HS-5 (cell line): ENCODE results near the gene FBRS.
"Not testable (repeated sequence)": the region's sequence is repeated elsewhere in the genome, so short reads cannot be mapped to it uniquely, and the experiment has no call there.

Experiments used
- DNase-seq: peaks from one replicate; pipeline ENCODE4 v3.0.0-alpha.2; 2012; ENCODE audit warnings: low read depth

The FBRS gene

GRCh38 chr16:30698816-30699614 is 40.8 kb downstream of the FBRS start, which contains the start of gene SRCAP:
Gene SRCAP (plus strand): TSS chr16:30699171. CDS start chr16:30700825, 1,654 bp downstream.
- DNase-seq, result peak; percentile 73

GRCh38 chr16:30699615-30700099 is 41.4 kb downstream of the FBRS start:
- DNase-seq, result no peak

GRCh38 chr16:30700491-30700890 is 42.3 kb downstream of the FBRS start:
- no peak for DNase-seq

GRCh38 chr16:30700971-30701370 is 42.7 kb downstream of the FBRS start:
- DNase-seq, result no peak

GRCh38 chr16:30703071-30703470 is 44.8 kb downstream of the FBRS start:
- not testable (repeated sequence) for DNase-seq

- DNase-seq, result no peak
Observed at GRCh38 chr16:30703971-30704370, 45.7 kb downstream of the FBRS start.

- DNase-seq, result no peak
Observed at GRCh38 chr16:30706046-30706445, 47.8 kb downstream of the FBRS start.

GRCh38 chr16:30710971-30711370 is 52.7 kb downstream of the FBRS start:
- DNase-seq, result no peak

GRCh38 chr16:30711712-30712111 is 53.5 kb downstream of the FBRS start:
- DNase-seq, result no peak

- no peak for DNase-seq
Observed at GRCh38 chr16:30715750-30716445, 57.7 kb downstream of the FBRS start.

GRCh38 chr16:30720086-30720485 is 61.9 kb downstream of the FBRS start:
- no peak for DNase-seq
